Thyroid gland (tissue), 4 donors: Measurements from ENCODE around the gene HNRNPM. TPM values are rescaled to one million over a fixed set of nuclear protein-coding genes. Genes with fewer than 3 reads are reported as not detected.

ENCODE experiments used
- DNase-seq, 2 donors: peaks; one replicate each; pipeline ENCODE4 v3.0.0-alpha.2; 2019
- H3K27ac ChIP-seq, 3 donors: fragments of 200-600 bp; sonication (generic); 1 replicate in 2 of 3; 2 replicates in 1 of 3; pipeline ENCODE4 v1.5.1; 2016 to 2019; ENCODE audit warnings: mild to moderate bottlenecking in 1 of 3, moderate library complexity in 1 of 3
- H3K27me3 ChIP-seq: fragments of 200-600 bp; sonication (generic); one replicate; pipeline ENCODE4 v1.5.1; 2019
- H3K36me3 ChIP-seq, 2 donors: fragments of 200-600 bp; sonication (generic); one replicate each; pipeline ENCODE4 v1.5.1; 2016 to 2019
- H3K4me1 ChIP-seq, 2 donors: fragments of 200-600 bp; sonication (generic); one replicate each; pipeline ENCODE4 v1.5.1; 2017 to 2019
- H3K4me3 ChIP-seq, 3 donors: fragments of 200-600 bp; sonication (generic); replicated peaks in 1 of 3; 1 replicate in 2 of 3; 2 replicates in 1 of 3; pipeline ENCODE4 v1.5.1; 2016; ENCODE audit warnings: mild to moderate bottlenecking in 1 of 3
- H3K9me3 ChIP-seq: fragments of 200-600 bp; sonication (generic); one replicate; pipeline ENCODE4 v1.5.1; 2017
- POLR2A ChIP-seq, 2 donors: fragments of 450-650 bp; IDR thresholded peaks; one replicate each; pipeline ENCODE4 v1.6.1; 2017; ENCODE audit warnings: antibody characterized with exemption in 2 of 2, mild to moderate bottlenecking in 2 of 2, moderate library complexity in 1 of 2
- WGBS, 2 donors: methylation state at CpG; one replicate each; pipeline ENCODE4 v1.1.5; 2017; 5-methylcytosine and 5-hydroxymethylcytosine counted together
- intact Hi-C: fragments of 100-400 bp; cut with DNase I; formaldehyde crosslinking; loops from one replicate; pipeline ENCODE4 v1.15.1; 2023
- total RNA-seq, 4 donors: library from RNA; depleted of rRNA; stranded (reverse); fragments of >200 nt; gene quantifications; one replicate each; pipeline ENCODE4 v1.2.3, GENCODE V29; 2016
- TF ChIP-seq, protein P1 (sequence below), 6 experiments: fragments of 200-600 bp in 3 of 6; fragments of 450-650 bp in 3 of 6; sonication (generic) in 3 of 6; IDR thresholded peaks; one replicate each; pipeline ENCODE4 v1.5.1; 2016 to 2019; ENCODE audit warnings: antibody characterized with exemption in 6 of 6, mild to moderate bottlenecking in 2 of 6, inconsistent platforms in 1 of 6, moderate library complexity in 1 of 6

HNRNPM gene
- total RNA-seq, 4 donors from 2014 or later: 79.3 to 138 (median 97.2) TPM

GRCh38 chr19:8536282-8536681 lies 91.5 kb downstream of the HNRNPM start:
- TF ChIP-seq, protein P1, sequence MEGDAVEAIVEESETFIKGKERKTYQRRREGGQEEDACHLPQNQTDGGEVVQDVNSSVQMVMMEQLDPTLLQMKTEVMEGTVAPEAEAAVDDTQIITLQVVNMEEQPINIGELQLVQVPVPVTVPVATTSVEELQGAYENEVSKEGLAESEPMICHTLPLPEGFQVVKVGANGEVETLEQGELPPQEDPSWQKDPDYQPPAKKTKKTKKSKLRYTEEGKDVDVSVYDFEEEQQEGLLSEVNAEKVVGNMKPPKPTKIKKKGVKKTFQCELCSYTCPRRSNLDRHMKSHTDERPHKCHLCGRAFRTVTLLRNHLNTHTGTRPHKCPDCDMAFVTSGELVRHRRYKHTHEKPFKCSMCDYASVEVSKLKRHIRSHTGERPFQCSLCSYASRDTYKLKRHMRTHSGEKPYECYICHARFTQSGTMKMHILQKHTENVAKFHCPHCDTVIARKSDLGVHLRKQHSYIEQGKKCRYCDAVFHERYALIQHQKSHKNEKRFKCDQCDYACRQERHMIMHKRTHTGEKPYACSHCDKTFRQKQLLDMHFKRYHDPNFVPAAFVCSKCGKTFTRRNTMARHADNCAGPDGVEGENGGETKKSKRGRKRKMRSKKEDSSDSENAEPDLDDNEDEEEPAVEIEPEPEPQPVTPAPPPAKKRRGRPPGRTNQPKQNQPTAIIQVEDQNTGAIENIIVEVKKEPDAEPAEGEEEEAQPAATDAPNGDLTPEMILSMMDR (IDR thresholded peaks at IDR 0.05): no peak
- no peak for TF ChIP-seq POLR2A (IDR thresholded peaks at IDR 0.05)
- H3K36me3 ChIP-seq: no peaks in the 10 kb centered on the region

GRCh38 chr19:8537099-8537498 lies 92.3 kb downstream of the HNRNPM start:
- Histone ChIP-seq H3K4me1 (no peaks in the 10 kb centered on the region), H3K27me3 (no peaks in the 10 kb centered on the region), H3K4me3 (no peak overlapping the region), H3K9me3 (no peaks in the 10 kb centered on the region), H3K36me3 (no peaks in the 10 kb centered on the region), H3K27ac (no peak overlapping the region)
- TF ChIP-seq, protein P1 (IDR thresholded peaks at IDR 0.05): no peak
- TF ChIP-seq POLR2A (IDR thresholded peaks at IDR 0.05): no peak
- 86 to 88% methylated on average over 3 of the region's 3 CpGs for WGBS, 2 donors
- intact Hi-C loops: no loop called here
- no peak for DNase-seq

More at GRCh38 chr19:8536282-8536681, 91.5 kb downstream of the HNRNPM start:
- Histone ChIP-seq H3K4me3 (no peak overlapping the region), H3K27ac (no peak overlapping the region), H3K9me3 (no peaks in the 10 kb centered on the region), H3K27me3 (no peaks in the 10 kb centered on the region), H3K4me1 (no peaks in the 10 kb centered on the region)
- 76 to 80% methylated on average over 17 to 22 of the region's 22 CpGs for WGBS, 2 donors
- no peak for DNase-seq
- intact Hi-C loops: no loop called here

Other genes with a start within 250 kb of the HNRNPM start
- gene CERS4, start 235.6 kb upstream of the HNRNPM start, total RNA-seq: 100 to 1,000 TPM; 123 to 175 (median 144) TPM
- 100 to 1,000 TPM in 1 of 4 donors, 10 to 100 TPM in 3; 20.8 to 114 (median 74.0) TPM for gene CD320, start 136.6 kb upstream of the HNRNPM start, total RNA-seq
- 10 to 100 TPM in 2 of 4 donors, 1 to 10 TPM in 2; 3.8 to 39.7 (median 17.0) TPM for gene NDUFA7, start 123.6 kb upstream of the HNRNPM start, total RNA-seq
- 100 to 1,000 TPM; 262 to 525 (median 420) TPM for gene RPS28, start 123.5 kb upstream of the HNRNPM start, total RNA-seq
- gene KANK3, start 101.7 kb upstream of the HNRNPM start, total RNA-seq: 10 to 100 TPM; 21.1 to 49.7 (median 30.5) TPM
- gene ANGPTL4, start 80.8 kb upstream of the HNRNPM start, total RNA-seq: 10 to 100 TPM; 19.9 to 99.8 (median 46.6) TPM
- gene RAB11B, start 54.6 kb upstream of the HNRNPM start, total RNA-seq: 100 to 1,000 TPM in 2 of 4 donors, 10 to 100 TPM in 2; 91.2 to 137 (median 113) TPM
- gene MARCHF2, start 31.7 kb upstream of the HNRNPM start, total RNA-seq: 100 to 1,000 TPM; 168 to 245 (median 215) TPM
- gene PRAM1, start 57.7 kb downstream of the HNRNPM start, total RNA-seq: 1 to 10 TPM in 1 of 4 donors, under 1 TPM in 2, not detected in 1; 0.58 to 2.0 (median 0.81) TPM
- 10 to 100 TPM in 3 of 4 donors, 1 to 10 TPM in 1; 9.1 to 44.3 (median 34.4) TPM for gene ZNF414, start 69.2 kb downstream of the HNRNPM start, total RNA-seq
- gene MYO1F, start 132.5 kb downstream of the HNRNPM start, total RNA-seq: 10 to 100 TPM in 1 of 4 donors, 1 to 10 TPM in 3; 5.1 to 21.5 (median 6.0) TPM
- gene ADAMTS10, start 165.7 kb downstream of the HNRNPM start, total RNA-seq: 10 to 100 TPM in 3 of 4 donors, 1 to 10 TPM in 1; 7.6 to 20.9 (median 14.7) TPM
- gene NFILZ, start 185.7 kb downstream of the HNRNPM start, total RNA-seq: not detected